ENCODE data around the gene SRPRB.

DNA sequence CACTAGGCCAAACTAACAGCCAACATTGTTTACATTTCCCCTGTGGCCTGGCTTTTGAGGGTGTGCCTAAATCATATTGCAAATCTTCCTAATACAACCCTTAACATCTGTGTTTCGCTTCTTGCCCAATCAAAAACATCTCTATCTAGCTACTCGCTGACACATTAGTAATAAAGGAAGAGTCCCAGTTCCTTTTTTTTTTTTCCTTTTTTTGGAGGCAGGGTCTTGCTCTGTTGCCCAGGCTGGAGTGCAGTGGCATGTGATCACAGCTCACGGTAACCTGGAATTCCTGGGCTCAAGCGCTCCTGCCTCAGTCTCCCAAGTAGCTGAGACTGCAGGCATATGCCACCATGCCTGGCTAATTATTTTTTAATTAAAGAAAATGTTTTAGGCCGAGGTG lies 2.1 kb upstream of the SRPRB start:
- TF ChIP-seq EZH2 (IDR thresholded peaks at IDR 0.05; ENCODE audit: insufficient read depth, poor library complexity, severe bottlenecking): no peak
- TF ChIP-seq EZH2phosphoT487 (IDR thresholded peaks at IDR 0.05; ENCODE audit: insufficient read depth, low read depth): no peak
